ENCODE results near the gene TXNRD3.

DNA sequence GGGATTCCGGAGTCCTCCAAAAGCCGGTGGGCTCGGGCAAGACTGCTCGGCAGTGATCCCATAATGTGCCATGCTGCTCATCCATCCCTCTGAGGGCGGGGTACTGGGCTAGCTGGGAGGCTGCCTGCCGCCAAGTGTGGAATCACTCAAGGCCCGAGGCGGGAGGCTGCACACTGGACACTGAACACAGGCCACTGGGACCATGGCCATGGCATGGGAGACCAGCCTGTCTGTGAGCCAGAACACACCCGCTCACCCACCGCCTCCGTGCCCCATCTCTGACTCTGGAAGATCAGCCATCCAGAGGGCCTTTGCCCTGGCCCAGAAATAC, 97.5 kb downstream of the TXNRD3 start:
- TF ChIP-seq, protein P1, sequence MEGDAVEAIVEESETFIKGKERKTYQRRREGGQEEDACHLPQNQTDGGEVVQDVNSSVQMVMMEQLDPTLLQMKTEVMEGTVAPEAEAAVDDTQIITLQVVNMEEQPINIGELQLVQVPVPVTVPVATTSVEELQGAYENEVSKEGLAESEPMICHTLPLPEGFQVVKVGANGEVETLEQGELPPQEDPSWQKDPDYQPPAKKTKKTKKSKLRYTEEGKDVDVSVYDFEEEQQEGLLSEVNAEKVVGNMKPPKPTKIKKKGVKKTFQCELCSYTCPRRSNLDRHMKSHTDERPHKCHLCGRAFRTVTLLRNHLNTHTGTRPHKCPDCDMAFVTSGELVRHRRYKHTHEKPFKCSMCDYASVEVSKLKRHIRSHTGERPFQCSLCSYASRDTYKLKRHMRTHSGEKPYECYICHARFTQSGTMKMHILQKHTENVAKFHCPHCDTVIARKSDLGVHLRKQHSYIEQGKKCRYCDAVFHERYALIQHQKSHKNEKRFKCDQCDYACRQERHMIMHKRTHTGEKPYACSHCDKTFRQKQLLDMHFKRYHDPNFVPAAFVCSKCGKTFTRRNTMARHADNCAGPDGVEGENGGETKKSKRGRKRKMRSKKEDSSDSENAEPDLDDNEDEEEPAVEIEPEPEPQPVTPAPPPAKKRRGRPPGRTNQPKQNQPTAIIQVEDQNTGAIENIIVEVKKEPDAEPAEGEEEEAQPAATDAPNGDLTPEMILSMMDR (IDR thresholded peaks at IDR 0.05; ENCODE audit: low read depth, low read length), result no peak
- TF ChIP-seq EZH2phosphoT487 (IDR thresholded peaks at IDR 0.05; ENCODE audit: low read depth), result no peak
